HG02852 (cell line): Measurements from ENCODE around the gene GPR153.
A peak's percentile ranks its signal among the peaks of the same experiment; 100 is the strongest.
"Not testable (repeated sequence)": the region's sequence is repeated elsewhere in the genome, so short reads cannot be mapped to it uniquely, and the experiment has no call there.

Source experiments
- ATAC-seq: cut with Tn5 transposase; IDR thresholded peaks from one replicate; pipeline ENCODE4 v1.9.1; 2021; ENCODE audit warnings: mild to moderate bottlenecking, moderate library complexity; ENCODE audit not compliant: unreplicated experiment

GPR153 gene

DNA sequence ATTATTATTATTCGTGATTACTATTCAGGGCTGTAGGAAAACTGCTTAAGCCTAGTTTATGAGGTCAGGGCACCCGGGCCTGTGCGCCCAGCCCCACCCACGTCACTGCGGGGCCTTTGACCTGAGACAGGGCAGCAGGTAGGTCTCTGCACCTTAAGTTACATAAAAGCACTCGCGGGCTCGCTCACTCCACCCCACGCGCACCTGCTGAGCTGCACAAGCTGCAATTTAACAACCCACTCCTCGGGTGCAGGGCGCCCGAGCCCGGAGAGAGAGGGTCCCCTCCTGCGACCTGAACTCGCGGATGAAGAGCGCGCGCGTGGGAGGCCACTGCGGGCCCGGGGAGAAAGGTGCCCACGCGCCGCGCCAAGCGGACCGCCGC is 25.6 kb downstream of the GPR153 start:
- ATAC-seq = peak; percentile 29

GRCh38 chr1:6234502-6235295 is 26.2 kb downstream of the GPR153 start:
- ATAC-seq = no peak

DNA sequence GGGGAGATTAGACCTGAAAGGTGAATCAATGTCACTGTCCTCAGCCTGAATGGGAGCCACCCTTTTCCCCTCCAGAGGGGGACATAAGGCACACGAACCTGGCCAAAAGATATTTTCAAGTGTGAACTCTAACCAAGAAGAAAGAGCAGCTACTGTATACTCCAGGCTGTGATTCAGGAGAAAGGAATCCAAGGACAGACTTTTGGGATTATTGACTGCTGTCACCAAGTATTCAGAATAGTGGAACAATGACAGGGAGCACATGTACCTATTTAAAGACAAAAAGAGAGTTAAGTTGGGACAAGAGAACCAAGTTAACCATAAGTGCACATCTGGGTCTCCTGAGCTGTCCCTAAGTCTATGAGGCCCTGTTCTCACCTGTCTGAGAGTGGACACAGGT is 27.5 kb downstream of the GPR153 start:
- no peak for ATAC-seq

- no peak for ATAC-seq
Measured at GRCh38 chr1:6225651-6226050, 35.2 kb downstream of the GPR153 start.

- no peak for ATAC-seq
Measured at GRCh38 chr1:6224718-6225117, 36.2 kb downstream of the GPR153 start.

DNA sequence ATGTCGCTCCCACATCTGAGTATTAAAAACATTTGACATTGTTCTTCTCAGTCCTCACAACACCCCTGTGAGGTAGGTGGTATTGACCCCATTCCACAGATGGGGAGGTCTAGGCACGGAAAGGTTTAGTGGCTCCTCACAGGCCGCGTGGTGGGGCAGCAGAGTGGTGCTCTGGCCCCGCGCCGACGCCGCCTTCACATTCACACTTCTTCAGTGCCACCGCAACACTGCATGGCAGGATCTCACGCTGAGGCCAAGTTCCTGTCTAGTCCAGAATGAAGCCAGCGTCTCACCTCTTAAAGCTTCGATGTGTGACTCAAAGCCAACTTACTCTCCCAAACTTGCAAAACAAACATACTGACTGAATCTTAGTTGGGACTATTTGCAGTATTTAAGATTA is 37.3 kb downstream of the GPR153 start:
- ATAC-seq = no peak

- no peak for ATAC-seq
Measured at GRCh38 chr1:6222636-6223035, 38.3 kb downstream of the GPR153 start.

DNA sequence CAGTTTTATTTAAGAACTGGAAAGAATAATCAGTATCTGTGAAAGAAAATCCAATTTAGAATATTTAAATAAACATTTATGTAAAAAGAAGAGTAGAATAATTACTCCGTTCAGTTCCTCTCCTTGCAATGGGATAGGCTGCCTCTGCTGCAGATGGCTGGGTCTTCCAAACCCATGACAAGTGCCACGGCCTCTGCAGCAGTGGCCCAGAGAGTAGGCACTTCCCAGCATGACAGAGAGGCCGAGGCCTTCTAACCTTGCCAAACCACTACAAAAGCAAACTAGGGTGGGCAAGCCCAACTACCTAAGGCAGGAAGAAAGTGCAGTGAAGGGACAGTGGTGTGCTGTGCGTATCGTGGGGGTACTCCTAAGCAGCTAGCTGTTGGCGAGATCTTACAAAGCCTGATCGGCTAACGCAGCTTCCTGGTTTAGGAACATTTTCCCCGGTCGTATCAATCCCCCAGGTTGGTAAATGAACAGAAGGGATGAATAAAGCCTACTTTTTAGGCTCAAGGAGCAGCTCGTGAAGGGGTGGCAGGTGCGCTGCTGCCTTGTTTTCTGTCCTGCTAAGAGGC is 39.6 kb downstream of the GPR153 start:
- ATAC-seq = no peak

DNA sequence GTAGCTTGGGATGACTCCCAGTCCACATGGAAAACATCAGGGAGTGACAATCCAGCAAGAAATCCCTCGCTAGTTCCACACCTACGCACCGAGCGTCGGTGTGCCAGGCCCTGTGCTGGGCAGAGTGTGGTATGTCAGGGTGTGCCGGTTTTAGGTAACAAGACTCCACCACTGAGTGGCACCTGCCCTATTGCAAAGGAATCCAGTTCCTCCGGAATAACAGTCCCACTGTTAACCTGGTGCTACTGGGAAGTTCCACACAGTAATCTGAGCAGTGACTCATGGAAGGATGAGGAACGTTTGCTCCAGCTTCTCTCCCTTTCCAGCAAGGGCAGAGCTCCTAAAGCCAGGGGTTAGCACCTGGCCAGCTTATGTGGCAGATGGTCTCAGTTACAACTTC is 40.7 kb downstream of the GPR153 start:
- ATAC-seq = no peak

GRCh38 chr1:6219641-6220040 is 41.3 kb downstream of the GPR153 start:
- not testable (repeated sequence) for ATAC-seq

DNA sequence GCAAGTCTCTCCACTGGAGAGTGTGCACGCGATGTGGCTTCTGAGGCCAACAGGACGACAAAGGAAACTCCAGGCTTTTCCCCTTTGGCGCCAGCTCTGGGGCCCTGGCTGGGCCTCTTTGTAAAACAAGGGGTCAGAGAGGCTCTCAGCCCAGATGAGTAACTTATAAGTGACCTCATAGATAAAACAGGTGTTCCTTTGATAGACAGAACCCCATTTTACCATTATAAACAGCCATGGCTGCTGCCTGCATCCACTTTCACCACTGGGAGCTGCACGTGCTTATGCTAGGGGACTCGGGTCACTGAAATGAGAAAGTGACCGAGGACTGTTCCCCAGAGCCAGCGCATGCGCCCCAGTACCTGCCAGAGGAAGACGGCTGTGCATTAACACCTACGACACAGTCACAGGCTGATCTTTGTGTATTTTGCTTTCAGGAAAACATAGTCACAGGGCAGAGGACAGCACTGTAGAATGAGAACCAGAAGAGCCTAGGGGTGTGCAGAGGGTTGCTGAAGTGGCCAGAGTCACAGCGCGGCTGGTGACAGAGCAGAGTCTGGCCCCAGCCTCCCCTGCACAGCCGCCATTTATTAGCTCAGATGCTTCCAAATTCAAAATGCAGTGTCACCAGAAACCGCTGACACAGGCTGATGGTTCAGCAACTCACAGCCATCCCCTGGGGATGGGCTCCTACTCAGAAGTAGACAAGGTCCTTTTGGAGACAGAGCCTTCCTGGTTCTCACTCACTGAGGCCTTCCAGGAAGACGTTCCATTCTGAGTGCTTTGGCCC is 42.3 kb downstream of the GPR153 start:
- ATAC-seq = no peak

- no peak for ATAC-seq
Measured at GRCh38 chr1:6212193-6212959, 48.5 kb downstream of the GPR153 start.

GRCh38 chr1:6211731-6212130 is 49.2 kb downstream of the GPR153 start:
- no peak for ATAC-seq

GRCh38 chr1:6210591-6211355 is 50.1 kb downstream of the GPR153 start:
- no peak for ATAC-seq

DNA sequence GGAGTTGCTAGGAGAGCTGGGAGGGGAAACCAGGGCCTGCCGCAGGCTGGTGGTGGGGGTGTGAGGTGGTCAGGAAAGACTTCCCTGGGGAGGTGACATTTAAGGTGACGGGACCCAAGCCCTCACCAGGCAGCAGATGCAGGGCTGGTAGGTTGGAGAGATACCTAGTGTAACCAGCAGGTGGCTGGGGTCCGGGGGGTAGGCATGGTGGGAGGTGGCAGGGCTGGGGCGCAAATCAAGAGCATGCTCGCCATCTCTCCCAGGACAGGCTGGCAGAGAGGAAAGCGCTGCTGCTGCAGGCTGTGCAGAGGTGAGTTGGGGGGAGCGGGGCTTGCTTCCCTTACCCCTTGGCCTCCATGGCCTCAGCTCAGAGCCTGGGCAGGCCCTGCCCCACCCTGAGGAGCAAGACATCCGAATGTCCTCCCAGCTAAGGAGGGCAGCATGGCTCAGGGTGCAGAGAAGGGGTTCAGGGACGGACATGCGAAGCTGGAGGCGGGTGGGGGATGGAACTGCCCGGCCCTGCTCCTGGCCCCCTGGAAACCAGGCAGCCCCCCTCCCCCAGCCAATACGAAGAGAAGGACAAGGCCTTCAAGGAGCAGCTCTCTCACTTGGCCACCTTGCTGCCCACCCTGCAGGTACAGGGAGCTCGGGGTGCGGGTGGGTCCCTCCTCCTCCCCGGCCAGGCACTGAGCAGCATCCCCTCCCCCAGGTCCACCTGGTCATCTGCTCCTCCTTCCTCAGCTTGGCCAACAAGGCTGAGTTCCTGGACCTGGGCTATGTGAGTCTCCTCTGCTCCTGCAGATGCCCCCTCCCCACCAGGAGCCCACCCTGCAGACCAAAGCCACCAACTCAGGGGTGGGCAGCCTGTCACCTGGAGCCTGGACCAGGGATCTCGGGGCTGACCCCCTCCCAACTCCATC is 51.0 kb downstream of the GPR153 start:
- ATAC-seq = no peak

- ATAC-seq = no peak
Measured at GRCh38 chr1:6208723-6209660, 51.9 kb downstream of the GPR153 start.

- no peak for ATAC-seq
Measured at GRCh38 chr1:6207921-6208320, 53.0 kb downstream of the GPR153 start.
